ENCODE measurements around the gene GALK2.

DNA sequence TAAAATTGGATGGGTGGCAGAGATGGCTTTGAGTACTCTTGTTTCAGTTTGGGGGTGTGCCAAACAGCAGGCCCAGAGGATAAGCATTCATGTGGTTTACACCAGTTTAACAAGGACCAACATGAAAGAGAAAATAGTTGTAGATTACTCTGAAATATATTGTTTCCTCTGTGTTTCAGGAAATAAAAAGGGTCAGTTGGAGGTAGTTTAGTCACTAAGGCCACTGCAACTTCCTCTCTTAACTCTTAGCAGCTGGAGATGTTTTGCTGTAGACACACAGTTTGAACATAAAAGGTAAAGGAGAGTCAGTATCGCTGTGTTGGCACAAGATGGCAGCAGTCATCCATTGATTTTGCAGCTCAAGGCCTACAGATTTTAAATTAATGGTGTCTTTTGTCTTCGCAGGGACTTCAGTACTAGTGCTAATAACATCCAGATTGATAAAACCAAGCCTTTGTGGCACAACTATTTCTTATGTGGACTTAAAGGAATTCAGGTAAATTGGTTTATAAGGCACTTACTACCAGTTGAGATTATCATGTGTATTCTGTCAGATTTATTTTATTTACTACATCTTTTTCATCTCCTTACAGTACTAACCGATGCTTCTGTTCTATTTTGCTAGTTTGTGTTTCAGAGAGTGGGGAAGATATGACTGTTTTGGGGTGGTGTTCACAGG lies 65.5 kb downstream of the GALK2 start:
- TF ChIP-seq, protein P1, sequence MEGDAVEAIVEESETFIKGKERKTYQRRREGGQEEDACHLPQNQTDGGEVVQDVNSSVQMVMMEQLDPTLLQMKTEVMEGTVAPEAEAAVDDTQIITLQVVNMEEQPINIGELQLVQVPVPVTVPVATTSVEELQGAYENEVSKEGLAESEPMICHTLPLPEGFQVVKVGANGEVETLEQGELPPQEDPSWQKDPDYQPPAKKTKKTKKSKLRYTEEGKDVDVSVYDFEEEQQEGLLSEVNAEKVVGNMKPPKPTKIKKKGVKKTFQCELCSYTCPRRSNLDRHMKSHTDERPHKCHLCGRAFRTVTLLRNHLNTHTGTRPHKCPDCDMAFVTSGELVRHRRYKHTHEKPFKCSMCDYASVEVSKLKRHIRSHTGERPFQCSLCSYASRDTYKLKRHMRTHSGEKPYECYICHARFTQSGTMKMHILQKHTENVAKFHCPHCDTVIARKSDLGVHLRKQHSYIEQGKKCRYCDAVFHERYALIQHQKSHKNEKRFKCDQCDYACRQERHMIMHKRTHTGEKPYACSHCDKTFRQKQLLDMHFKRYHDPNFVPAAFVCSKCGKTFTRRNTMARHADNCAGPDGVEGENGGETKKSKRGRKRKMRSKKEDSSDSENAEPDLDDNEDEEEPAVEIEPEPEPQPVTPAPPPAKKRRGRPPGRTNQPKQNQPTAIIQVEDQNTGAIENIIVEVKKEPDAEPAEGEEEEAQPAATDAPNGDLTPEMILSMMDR (IDR thresholded peaks at IDR 0.05) = peak; percentile 4 to 68 (median 59)
- no peak for TF ChIP-seq POLR2A (IDR thresholded peaks at IDR 0.05)

Data from body of pancreas (tissue), 4 donors.